GM12892 (cell line): ENCODE measurements around the gene ART5.

Experiments used
- DNase-seq: peaks from one replicate; pipeline ENCODE4 v3.0.0; 2011; ENCODE audit not compliant: insufficient read length
- FAIRE-seq: peaks from 2 replicates; lab custom pipeline; 2011; peaks lifted over from hg19 to GRCh38; lab: Jason Lieb, UNC
- POLR2A ChIP-seq: IDR thresholded peaks from 2 replicates; pipeline ENCODE4 v1.6.1; 2011; ENCODE audit warnings: low read depth, low read length, control low read depth
- POLR2AphosphoS5 ChIP-seq: IDR thresholded peaks from 2 replicates; pipeline ENCODE4 v1.6.1; 2011; ENCODE audit warnings: low read depth, low read length, control low read depth
- TAF1 ChIP-seq: IDR thresholded peaks from 2 replicates; pipeline ENCODE4 v1.6.1; 2011; ENCODE audit warnings: low read depth, mild to moderate bottlenecking, control low read depth, low read length, borderline replicate concordance

The ART5 gene

DNA sequence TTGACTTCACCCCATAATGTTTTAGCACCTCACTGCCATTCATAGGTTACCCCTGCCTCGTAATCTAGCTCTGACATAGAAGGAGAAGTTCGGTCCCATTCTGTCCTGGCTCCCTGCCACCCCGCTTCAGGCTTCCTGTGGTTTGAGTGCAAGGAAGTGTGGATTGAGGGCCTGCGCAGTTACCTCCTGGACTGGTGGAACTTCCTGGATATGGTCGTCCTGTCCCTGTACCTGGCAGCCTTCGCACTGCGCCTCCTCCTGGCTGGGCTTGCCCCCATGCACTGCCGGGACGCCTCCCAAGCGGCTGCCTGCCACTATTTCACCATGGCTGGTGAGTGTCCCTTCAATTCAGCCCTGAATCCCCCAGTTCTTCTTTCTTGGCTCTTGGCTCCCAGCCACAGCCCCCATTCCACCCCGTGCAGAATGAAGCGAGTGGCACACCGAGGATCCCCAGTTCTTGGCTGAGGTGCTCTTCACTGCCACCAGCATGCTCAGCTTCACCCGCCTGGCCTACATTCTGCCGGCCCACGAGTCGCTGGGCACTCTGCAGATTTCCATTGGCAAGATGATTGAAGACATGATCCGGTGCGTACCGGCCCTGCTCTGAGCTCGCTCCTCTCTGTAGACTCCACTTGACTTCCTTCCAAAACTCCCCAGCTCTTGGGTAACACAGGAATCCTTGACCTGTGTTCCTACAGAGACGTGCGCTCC is 15.4 kb downstream of the ART5 start:
- no peak for FAIRE-seq
- no peak for DNase-seq
- no peak for TF ChIP-seq TAF1
- TF ChIP-seq POLR2A: no peak
- no peak for TF ChIP-seq POLR2AphosphoS5

DNA sequence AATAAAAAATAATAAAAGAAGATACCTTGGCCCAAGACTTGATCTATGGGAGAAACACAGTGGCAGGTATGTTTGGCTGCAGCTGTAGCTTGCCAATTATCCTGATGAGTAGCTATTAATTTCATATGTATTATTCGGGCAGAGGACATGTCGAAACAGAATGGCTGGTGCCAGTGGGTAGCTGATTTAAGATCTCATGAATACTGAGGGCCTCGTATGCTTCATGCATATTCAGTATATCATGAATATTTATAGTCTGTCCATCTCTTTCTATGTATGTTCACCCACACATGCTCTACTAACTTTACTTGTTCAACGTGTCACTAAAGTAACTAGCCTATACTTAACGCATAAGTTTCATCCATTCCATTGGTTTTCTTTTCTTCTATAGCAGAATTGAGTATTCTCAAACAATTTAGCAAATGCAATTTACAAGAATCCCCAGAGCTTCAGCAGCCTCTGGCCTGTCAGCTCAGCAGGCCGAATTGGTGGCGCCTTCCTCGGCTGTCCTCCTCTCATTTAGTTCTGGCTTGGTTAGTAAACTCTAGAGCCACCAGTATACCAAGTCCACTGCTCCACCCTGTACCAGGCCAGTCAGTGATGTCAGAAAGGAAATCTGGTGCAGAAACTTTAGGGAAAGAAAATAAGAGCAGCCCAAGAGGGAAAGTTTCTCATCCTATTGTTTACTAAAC is 17.9 kb downstream of the ART5 start:
- TF ChIP-seq POLR2AphosphoS5 (no peak), TAF1 (no peak), POLR2A (no peak)
- DNase-seq: no peak
- FAIRE-seq: no peak

DNA sequence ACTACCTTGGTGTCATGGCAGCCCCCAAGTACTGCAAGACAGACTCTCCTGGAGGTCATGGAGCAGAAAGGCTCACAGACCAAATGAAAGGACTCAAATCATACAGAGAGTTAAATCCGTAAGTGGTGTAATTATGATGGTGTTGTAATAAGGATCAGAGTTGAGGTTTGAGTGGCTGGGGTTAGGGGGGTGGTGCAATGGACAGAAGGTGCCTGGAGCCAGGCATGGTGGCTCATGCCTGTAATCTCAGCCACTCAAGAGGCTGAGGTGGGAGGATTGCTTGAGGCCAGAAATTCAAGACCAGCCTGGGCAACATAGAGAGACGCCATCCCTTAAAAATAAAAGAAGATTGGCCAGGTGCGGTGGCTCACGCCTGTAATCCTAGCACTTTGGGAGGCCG is 18.7 kb downstream of the ART5 start:
- DNase-seq (no peak), FAIRE-seq (no peak)
- TF ChIP-seq TAF1 (no peak), POLR2AphosphoS5 (no peak), POLR2A (no peak)

DNA sequence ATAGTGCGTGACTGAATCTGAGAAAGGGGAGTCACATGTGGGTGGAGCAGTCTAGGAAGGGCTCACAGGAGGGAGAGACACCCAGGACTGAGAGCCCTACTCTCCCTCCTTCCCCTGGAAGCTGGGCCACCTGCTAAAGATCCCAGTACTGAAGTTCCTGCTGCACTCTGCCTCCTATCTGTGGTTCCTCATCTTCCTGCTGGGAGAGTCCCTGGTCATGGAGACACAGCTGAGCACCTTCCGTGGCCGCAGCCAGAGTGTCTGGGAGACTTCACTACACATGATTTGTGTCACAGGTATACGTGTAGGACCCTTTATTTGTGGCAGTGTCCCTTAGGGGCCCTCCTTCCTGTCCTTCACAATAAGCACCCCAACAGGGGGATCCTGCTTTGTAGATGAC is 19.3 kb downstream of the ART5 start:
- FAIRE-seq (peak; percentile 9), DNase-seq (no peak)
- no peak for TF ChIP-seq POLR2A
- TF ChIP-seq TAF1: no peak
- no peak for TF ChIP-seq POLR2AphosphoS5

DNA sequence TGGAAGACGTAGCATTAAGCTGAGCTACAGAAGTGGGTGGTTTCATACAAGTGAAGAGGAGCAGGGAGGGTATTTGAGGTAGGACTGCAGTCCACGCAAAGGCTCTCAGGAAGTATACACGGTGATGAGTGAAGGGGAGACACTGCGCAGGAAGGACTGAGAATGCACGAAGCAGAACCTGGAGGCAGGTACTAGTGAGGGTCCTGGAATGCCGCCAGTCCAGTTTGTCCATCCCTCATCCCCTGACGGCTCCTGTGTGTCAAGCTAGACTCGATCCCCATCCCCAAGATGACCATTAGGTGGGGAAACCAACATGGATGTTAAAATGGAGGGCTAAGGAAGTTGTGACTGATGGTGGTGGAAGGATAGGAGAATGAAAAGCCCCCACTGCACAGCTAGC is 23.8 kb downstream of the ART5 start:
- no peak for TF ChIP-seq POLR2AphosphoS5
- TF ChIP-seq POLR2A: no peak
- TF ChIP-seq TAF1: no peak
- DNase-seq: no peak
- FAIRE-seq: no peak

DNA sequence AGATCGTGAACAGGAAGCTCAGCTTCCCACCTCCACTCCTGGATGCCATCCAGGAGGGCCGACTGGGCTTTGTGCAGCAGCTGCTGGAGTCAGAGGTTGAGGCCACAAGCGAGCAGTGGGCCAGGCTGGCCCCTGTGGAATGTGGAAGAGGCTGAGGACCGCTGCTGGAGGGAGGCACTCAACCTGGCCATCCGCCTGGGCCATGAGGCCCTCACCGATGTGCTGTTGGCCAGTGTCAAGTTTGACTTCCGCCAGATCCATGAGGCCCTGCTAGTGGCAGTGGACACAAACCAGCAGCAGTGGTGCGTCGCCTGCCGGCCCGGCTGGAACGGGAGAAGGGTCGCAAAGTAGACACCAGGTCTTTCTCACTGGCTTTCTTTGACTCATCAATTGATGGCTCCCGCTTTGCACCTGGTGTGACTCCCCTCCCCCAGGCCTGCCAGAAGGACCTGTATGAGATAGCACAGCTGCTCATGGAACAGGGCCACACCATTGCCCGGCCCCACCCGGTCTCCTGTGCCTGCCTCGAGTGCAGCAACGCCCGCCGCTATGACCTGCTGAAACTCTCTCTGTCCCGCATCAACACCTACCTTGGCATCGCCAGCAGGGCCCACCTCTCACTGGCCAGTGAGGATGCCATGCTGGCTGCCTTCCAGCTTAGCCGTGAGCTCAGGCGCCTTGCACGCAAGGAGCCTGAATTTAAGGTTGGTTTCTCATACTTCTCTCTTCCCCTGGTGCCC is 24.9 kb downstream of the ART5 start:
- no peak for TF ChIP-seq TAF1
- TF ChIP-seq POLR2AphosphoS5: no peak
- TF ChIP-seq POLR2A: no peak
- no peak for FAIRE-seq
- DNase-seq: no peak

DNA sequence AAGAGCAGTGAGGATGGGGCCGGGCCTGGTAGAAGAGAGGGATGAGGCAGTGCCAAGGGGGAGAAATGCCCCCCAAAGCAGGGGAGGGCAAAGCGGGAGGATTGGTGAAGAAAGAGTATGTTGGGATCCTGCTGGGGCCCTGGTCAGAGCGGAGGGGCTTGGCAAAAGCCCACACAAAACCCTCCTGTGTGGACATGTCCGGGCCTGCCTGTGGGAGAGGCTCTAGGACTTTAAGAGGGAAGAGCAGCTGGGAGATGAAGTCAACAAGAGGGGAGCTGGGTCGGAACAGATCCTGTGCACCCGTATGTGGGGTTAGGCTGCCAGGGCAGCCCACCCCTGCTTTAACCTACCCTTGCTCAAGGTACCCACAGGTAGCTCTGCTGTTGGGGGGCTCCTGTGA is 25.8 kb downstream of the ART5 start:
- FAIRE-seq (no peak), DNase-seq (no peak)
- TF ChIP-seq POLR2A (no peak), TAF1 (no peak), POLR2AphosphoS5 (no peak)

DNA sequence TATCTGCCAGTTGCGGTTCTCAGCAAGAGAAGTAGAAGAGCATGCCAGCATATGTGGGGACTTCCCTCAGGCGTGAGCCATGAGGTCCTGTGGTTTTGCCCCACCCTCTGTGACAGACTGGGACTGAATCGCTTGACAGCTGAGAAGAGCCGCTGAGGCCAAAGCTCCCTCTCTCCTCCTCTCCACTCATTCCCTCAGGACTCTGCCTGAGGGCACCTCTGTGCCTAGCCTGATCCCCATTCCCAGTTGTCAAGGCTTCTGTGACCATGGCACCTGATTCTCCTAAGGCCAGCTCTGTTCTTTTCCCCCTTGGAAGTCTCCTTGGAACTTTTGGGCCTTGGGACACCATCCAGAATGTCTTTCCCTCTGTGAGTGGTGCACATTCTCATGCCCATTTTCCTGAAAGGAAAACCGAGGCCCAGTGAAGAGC is 27.0 kb downstream of the ART5 start:
- DNase-seq: no peak
- peak; percentile 9 for FAIRE-seq
- TF ChIP-seq TAF1 (no peak), POLR2A (no peak), POLR2AphosphoS5 (no peak)

DNA sequence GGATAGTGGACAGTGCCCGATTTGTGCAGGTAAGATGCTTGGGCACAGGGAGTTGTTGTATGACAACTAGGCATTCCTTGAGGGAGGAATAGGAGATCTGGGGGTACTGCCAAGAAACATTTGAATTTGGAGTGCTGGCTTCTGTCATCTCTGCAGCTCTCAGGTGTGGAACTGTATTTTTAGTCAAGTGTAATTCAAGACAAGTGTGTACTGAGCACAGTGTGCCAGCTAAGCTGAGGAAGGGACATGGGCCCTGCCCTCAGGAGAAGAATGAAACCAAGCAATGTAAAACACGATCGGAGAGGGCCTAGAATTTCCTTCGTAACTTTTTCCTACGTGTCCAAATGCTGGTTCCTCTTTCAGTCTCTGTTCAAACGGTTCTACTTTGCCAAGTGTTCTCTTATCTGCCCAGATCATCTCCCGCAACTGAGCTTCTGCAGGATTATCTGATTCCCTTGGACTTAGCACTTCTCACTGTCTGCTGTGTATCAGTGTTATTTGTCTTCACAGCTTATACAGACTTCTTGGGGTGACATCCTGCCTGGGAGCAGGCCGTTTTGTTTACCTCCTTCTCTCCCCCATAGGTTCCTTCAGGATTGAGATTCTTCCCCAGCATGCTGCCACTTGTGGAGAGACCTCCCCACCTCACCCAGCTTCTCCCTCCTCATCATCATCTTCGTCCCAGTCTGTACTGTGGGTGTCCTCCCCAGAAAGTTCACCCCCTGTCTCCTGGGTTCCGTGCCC is 27.6 kb downstream of the ART5 start:
- TF ChIP-seq POLR2AphosphoS5: no peak
- no peak for TF ChIP-seq TAF1
- no peak for TF ChIP-seq POLR2A
- DNase-seq: no peak
- FAIRE-seq: peak; percentile 92

DNA sequence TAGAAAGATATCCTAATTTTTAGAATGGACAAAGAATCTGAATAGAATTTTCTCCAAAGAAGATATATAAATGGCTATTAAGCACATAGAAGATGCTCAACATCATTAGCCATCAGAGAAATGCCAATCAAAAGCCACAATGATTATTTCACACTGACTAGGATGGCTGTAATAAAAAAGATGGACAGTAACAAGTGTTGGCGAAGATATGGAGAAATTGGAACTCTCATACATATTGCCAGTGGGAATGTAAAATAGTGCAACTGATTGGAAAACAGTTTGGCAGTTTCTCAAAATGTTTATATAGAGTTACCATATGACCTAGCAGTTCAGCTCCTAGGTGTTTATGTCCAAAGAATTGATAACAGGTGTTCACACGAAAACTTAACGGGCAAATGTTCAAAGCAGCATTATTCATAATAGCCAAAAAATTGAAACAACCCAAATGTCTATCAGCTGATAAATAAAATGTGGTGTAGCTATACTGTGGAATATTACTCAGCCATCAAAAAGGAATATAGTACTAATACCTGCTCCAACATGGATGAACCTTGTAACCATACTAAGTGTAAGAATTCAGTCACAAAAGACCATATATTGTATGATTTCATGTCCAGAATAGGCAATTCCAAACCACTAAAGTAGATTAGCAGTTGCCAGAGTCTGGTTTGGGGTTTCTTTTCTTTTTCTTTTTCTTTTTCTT is 29.7 kb downstream of the ART5 start:
- no peak for DNase-seq
- TF ChIP-seq POLR2A (no peak), TAF1 (no peak), POLR2AphosphoS5 (no peak)
- FAIRE-seq: peak; percentile 5

DNA sequence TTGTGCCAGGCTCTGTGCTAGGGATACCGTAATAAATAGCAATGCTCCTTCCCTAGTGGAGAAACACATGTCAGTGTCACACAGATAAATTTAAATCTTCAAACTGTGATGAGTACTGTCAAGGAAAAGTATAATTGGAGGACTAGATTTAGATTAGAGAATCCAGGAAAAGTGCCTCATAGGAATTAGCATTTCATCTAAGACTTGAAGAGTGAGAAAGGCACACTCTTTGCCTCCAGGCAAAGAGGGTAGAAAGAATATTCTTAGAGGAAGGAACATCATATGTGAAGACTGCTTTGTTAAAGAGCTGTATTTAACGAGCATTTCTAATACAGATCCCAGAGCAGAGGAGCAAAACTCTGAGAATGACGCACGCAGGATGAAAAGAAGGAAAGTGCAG is 30.9 kb downstream of the ART5 start:
- no peak for TF ChIP-seq POLR2A
- FAIRE-seq (no peak), DNase-seq (no peak)
